Subcutaneous adipose tissue (tissue), 4 donors: ENCODE measurements around the gene MINDY3. TPM values are rescaled to one million over a fixed set of nuclear protein-coding genes. Genes with fewer than 3 reads are reported as not detected.

ENCODE experiments used
- CTCF ChIP-seq: fragments of 450-650 bp; IDR thresholded peaks from one replicate; pipeline ENCODE4 v1.5.1; 2016; ENCODE audit warnings: low read depth, mild to moderate bottlenecking, control low read depth, antibody characterized with exemption, moderate library complexity
- total RNA-seq, 4 donors: library from RNA; depleted of rRNA; stranded (reverse); fragments of >200 nt; gene quantifications; one replicate each; pipeline ENCODE4 v1.1.0, GENCODE V29; 2016

Gene MINDY3
- total RNA-seq, 4 donors from 2014 or later = 27.9 to 40.4 (median 34.8) TPM

GRCh38 chr10:15856328-15857015, 3.8 kb downstream of the MINDY3 start:
- no peak for TF ChIP-seq CTCF

- no peak for TF ChIP-seq CTCF
These were observed 6.5 kb downstream of the MINDY3 start for GRCh38 chr10:15853800-15854199.

GRCh38 chr10:15852111-15852557, 8.2 kb downstream of the MINDY3 start:
- no peak for TF ChIP-seq CTCF

- TF ChIP-seq CTCF = no peak
These were observed 11.0 kb downstream of the MINDY3 start for GRCh38 chr10:15849316-15849715.

- TF ChIP-seq CTCF = no peak
These were observed 12.8 kb downstream of the MINDY3 start for GRCh38 chr10:15847481-15847880.

- TF ChIP-seq CTCF = no peak
These were observed 15.8 kb downstream of the MINDY3 start for GRCh38 chr10:15844517-15844916.

GRCh38 chr10:15843695-15844094, 16.6 kb downstream of the MINDY3 start:
- TF ChIP-seq CTCF = no peak
